Measurements from ENCODE around the gene GRB10.

GRCh38 chr7:50671386-50671785 lies 111.3 kb downstream of the GRB10 start:
- TF ChIP-seq CTCF (IDR thresholded peaks at IDR 0.05) (no peak), POLR2A (IDR thresholded peaks at IDR 0.05) (no peak)

All from uterus (tissue), 2 donors.